ENCODE data around the gene MGAT4B.
"Not testable (repeated sequence)": the region's sequence is repeated elsewhere in the genome, so short reads cannot be mapped to it uniquely, and the experiment has no call there.

Gene MGAT4B

DNA sequence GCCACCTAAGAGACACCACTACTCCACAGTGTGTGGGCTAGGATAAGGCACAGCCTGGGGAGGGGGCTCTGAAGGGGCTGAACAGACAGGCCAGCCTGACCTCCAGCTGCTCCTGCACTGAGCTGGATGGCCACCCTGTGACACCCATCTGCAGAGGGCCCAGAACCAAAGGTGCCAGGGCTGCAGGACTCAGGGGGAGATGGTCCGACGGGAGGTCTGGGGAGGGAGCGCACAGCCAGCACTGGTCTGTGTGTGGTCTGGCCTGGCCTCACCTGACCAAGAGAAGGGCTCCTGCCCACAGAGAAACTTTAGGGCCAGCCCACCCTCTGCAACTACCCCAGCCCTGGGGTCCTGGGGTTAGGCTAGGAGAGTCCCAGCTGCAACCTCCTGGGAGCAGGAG lies 12.1 kb downstream of the MGAT4B start:
- no peak for DNase-seq (ENCODE audit: low read depth)

DNA sequence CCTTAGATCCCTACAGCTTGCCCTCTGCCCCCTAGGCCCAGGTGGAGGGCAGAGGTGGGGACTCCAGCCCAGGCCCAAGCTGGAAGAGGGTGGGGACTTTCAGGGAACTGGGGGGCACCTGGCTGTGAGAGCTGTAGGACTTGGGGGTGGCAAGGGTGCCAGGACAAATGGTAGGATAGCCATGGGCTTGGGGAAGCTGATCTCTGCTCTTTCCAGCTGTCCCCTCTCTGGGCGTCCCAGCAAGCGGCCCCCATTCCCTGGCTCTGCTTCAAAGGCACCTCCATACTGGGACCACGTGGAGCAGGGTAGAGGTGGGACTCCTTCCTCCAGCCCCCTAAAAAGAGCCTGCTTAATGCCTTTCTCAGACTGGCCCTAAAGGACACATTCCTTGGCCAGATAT lies 12.5 kb downstream of the MGAT4B start:
- DNase-seq (ENCODE audit: low read depth): no peak

DNA sequence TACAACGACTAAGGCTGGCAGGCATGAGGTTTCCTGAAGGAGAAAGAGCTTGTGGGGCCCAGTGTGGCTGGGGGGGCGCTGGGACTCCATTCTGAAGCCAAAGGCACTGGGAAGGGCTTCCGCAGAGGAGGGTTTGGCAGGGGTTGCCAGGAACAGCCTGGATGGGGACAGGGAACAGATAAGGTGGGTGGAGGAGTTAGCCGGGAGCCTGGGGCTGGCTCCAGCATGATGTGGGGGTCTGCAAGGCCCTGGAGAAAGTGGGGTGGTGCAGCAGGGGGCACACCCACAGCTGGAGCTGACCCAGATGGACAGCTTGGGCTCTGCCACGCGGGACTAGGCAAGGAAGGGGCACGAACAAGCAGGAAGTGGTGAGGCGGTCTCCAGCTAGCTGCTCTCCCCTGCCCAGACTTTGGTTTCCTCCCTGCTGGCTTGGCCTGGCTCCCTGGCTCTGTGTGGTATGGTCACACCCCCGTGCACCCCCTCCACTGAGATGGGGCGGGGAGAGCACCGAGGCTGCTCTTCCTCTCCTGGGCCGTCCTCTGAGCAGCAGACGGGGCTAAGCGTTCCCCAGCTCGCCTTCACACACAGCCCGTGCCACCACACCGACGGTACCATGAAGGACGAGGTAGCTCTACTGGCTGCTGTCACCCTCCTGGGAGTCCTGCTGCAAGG lies 13.1 kb downstream of the MGAT4B start, which contains the start of gene LTC4S:
Gene LTC4S, plus strand, starts transcription at position 519 of the 672 bp plus-strand sequence. Its CDS starts 95 bp downstream, at position 614.
- DNase-seq (ENCODE audit: low read depth): no peak

DNA sequence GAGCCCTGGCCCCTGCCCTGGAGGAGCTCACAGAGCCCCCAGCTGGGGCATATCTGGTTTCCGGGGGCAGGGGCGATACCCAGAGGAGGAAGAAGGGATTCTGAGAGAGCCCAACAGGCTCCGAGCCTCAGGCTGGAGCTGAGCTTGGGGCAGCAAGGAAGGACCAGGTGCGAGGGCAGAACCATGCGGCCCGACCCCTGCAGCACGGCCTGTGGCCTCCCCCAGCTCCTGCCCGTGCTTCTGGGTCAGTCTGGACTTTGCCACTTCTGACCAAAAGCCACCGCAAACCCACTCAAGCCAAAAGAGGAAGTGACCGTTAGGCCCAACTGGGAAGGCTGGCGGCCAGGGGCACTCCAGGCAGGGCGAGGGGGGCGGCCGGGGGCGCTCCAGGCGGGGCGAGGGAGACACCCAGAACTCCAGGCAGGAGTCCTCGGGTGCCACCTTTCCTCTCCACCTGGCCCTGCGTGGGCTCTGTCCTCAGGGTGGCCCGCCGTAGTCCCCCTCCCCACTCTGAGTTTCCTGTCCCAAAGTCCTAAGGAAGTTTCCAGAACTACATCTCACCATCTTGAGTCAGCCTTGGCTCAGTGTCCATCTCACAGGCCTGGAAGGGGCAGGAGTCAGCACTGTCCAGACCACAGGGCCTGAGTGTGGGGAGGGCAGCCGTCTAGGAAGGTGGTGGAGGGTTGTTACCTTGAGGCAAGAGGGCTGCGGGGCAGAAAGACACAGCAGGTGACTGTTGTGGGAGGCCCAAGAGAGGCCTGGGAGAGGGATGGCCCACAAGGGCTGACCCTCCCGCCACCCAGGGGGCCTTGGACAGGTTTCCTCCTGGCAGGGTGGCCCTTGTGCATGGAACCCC lies 13.8 kb downstream of the MGAT4B start:
- DNase-seq (ENCODE audit: low read depth): no peak

DNA sequence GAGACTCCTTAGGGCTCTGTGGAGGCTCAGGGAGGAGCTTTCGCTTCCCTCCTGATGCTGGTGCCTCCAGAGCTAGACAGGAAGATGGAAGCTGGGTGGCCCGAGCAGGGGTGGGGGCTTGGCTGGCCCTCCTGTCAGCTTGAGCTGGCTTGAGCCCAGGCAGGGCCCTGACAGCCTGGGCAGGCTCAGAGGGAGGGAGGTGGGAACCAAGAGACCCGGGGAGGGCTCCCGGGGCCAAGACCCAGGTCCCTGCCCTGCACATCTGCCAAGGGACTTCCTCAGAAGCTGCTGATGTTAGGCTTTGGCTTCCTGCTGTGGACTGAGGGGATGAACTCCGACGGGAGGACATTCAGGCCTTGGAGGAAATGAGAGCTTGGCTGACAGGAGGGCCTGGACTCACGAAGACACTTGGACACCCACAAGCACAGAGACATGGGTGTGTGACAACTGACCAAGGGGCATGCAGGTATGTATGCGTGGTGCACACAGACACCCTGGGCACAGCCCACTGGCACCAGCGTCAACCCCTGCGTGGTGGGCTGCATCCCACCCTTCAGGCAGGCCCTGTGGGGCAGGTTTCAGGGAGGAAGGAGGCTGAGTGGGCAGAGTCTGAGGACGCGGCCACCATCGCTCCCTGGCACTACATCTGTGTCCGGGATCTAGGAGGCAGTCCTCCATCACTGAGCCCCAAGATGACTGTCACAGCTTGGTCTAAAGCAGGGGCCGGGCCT lies 14.6 kb downstream of the MGAT4B start:
- DNase-seq (ENCODE audit: low read depth): no peak

DNA sequence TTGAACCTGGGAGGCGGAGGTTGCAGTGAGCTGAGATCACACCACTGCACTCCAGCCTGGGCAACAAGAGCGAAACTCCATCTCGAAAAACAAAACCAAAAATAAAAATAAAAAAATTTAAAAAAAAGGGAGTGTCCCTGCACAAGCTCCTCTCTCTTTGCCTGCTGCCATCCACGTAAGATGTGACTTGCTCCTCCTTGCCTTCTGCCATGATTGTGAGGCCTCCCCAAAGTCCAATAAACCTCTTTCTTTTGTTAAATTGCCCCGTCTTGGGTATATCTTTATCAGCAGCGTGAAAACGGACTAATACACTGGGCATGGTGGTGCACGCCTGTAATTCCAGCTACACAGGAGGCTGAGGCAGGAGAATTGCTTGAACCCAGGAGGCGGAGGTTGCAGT lies 17.4 kb downstream of the MGAT4B start:
- not testable (repeated sequence) for DNase-seq (ENCODE audit: low read depth)

DNA sequence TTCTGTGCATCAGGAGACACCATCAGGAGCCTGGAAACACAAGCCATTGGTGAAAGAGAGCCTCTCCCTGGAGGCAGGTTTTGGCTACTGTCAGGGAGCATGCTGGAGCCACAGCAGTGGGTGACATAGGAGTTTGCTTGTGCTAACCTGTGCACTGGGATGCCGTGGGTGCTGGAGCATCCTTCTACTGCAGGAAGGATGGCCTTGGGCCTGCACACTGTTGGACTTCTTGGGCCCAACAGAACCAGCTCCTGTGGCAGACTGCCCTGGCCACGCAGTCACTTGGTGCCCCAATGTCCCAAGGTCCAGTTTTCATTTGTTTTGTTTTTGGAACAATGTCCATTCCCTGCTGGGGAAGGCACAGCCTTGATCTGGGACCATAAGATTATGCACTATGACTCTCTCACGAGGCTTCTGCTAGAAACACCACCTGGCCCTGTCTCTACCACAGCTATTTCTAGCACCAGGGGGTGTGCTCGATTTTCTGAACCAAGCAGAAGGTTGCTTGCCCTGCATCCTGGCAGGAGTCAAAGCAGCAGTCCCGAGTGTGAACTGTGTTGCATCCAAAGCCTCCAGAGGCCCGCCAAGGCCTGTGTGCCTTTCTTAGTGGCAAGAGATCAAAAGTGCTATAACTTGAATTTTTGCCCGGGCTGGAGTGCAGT lies 18.3 kb downstream of the MGAT4B start:
- DNase-seq (ENCODE audit: low read depth): no peak

DNA sequence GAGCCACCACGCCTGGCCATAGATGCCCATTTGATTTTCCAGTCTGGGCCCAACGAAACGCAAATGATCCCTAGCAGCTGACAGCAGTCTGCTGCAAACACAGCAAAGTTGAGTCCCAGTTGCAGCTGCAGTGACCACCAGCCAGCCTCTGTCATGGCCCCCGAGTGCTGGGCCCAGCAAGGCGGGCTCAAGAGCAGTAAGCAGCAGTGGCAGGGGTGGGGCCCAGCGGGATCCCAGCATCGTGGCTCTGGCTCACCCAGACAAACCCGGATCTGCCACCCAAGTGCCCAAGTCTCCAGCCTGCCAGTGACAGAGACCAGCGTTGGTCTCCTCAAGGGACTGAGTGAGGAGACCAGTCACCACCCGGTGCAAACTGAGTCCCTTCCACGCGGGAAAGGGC lies 19.8 kb downstream of the MGAT4B start:
- DNase-seq (ENCODE audit: low read depth): no peak

DNA sequence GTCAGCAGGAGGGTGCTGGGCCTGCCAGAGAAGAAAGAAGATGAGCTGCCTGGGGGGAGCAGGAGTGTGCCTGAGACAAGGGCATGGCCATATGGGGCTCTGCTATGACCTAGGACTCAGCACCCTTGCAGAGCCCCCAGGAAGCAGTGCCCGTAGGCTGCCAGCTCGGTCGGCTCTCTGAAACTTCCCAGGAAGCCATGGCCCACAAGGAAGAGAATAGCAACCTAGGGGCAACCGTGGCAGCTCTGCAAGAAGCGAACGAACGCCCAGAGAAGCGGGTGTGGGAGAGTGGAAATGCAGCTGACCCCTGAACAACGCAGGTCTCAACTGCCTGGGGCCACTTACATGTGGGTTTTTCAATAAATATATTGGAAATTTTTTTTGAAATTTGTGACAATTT lies 23.5 kb downstream of the MGAT4B start:
- no peak for DNase-seq (ENCODE audit: low read depth)

DNA sequence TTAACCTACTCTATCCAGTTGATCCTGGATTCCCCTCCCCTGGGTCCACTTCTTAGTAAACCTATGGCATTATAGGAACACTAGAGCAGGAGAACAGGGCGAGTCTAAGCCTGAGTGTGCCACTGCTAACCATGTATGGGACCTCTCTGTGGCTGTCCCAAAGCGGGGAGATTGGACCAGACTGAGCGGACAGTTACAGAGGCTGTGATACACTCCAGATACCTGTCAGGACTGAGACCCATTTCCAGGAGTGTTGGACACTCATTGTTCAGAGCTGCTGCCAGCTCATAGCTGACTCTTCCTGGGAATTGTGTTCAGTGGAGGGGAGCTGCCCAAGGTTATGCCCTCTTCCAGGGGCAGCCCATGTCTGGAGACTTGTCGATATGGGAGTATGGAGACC lies 24.8 kb downstream of the MGAT4B start:
- no peak for DNase-seq (ENCODE audit: low read depth)

DNA sequence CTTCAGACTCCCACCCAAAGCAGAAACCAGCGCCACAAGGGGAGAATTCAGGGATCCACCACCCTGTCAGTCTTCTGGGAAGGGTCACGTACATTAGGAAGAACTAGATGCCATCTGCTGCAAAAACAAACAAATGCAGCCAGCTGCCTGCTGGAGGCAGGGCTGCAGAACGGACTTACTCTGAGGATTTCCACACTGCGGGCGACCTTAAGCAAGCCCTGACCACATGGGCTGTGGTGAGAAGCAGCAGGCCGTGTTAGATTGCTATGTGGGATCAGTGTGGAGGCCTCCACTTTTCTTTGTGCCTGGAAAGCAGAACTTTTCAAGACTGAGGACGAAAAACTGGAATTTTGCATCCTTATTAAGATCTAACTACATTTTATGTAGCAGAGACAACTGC lies 26.3 kb downstream of the MGAT4B start:
- no peak for DNase-seq (ENCODE audit: low read depth)

DNA sequence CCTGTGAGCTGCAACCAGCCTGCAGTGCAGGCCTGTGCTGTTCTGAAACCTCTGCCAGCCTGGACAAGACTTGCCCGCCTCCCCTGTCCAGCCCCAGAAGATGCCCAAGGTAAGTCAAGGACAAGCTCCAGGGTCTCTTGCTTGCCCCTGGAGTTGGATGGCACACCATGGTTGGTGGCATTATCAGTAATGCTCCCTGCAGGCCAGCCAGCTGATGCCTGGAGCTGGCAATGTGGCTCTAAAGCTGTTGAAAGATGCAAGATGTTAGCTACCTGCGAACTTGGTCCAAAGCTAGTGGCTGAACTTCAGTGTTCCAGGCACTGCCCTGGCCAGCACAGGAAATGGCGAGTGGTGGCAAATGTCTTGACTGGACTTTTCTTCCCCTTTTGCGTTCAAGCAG lies 26.8 kb downstream of the MGAT4B start:
- no peak for DNase-seq (ENCODE audit: low read depth)

DNA sequence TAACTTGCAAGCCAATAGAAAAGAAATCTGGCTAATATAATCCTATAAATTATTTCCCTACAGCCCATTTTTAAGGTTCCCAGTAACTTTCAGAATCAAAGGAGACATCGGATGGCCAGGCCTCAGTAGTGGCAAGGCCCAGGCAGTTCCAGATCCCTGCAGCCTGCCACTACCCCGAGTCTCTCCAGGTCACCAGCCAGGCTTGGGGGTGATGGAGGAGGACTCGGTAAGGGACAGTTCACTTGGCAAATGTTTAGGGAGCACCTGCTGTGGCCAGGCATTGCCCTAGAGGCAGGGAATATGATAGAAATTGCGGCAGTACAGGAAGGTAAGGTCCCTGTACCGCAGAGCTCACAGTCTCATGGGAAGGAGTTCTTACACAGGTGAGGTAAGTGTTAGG lies 28.1 kb downstream of the MGAT4B start:
- no peak for DNase-seq (ENCODE audit: low read depth)

DNA sequence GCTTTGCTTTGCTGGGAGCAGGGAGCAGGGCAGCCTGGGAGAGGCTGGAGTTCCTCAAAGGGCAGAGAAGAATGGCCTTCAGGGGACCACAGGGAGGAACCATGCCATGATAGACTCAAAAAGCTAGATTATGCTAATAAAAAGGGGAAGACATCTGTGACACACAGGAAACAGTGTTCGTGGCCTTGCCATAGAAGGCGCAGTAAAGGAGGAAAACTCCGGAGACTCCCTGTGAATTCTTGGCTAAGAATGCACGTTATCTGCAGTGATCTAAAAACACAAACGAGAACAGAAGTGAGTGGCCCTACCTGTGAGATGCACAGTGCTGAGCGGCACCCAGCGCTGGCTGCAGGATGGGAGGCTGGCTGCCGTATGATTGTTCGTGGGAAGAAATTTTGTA lies 28.8 kb downstream of the MGAT4B start:
- no peak for DNase-seq (ENCODE audit: low read depth)

DNA sequence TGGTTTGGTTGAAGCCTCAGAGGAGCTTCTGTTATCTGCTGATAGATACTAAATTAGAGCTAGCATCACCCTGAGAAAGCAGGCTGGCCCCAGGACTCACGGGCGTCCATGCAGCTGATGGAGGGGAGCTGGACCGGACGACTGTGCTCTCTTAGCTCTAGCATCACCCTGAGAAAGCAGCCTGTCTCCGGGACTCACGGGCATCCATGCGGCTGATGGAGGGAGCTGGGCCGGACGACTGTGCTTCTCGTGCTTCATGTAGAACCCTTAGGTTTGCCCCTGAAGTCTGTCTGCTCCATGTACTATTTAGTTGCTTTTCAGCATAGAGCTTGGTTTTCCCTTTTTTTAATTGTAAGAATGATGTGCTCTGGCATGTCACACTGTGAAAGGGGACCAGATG lies 29.2 kb downstream of the MGAT4B start:
- DNase-seq (ENCODE audit: low read depth): no peak

DNA sequence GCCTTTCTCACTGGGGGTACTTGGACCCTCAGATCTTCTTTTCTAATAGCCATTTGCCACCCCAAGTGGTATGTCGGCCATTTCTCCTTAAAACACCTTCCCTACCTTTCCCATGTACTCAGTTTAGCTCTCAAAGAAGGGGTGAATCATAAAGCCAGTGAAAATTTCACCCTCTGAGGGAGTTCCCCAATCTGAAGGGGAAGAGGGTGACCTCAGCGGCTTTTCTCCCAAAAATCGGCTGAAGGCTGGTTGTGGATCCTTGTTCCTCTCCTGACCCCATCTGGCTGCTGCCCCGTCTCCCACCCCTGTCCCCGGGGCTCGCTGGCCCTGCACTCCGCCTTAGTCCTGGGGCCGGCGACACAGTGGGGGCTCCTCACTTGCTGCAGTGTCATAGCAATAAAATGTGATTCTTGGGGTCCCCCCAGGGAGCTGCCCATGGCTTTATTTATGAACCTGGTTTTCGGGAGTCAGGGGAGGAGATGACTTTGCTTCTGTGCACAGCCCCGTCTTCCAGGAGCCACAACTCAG lies 30.2 kb downstream of the MGAT4B start:
- no peak for DNase-seq (ENCODE audit: low read depth)

DNA sequence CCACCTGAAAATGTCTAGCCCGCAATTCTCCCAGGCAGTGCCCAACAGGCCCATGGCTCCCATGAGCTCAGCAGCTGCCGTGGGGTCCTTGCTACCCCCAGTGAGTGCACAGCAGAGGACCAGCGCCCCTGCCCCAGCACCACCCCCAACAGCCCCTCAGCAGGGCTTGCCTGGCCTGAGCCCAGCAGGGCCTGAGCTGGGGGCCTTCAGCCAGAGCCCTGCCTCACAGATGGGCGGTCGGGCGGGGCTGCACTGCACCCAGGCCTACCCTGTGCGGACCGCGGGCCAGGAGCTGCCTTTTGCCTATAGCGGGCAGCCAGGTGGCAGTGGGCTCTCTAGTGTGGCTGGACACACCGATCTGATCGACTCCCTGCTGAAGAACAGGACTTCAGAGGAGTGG lies 32.2 kb downstream of the MGAT4B start:
- no peak for DNase-seq (ENCODE audit: low read depth)

DNA sequence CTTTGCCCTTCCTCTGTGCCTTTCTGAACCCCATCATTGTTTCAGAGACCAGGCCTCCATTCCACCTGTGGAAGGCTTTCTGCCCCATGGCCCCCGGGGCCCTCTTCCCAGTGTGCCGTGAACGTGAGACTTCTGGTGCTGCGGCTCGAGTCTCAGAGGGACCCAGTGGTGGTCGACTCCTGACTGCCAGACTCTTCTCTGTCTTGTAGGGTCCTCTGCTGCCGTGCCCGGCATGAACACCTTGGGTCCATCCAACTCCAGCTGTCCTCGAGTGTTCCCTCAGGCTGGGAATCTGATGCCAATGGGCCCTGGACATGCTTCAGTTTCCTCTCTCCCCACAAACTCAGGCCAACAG lies 33.0 kb downstream of the MGAT4B start:
- DNase-seq (ENCODE audit: low read depth): no peak

DNA sequence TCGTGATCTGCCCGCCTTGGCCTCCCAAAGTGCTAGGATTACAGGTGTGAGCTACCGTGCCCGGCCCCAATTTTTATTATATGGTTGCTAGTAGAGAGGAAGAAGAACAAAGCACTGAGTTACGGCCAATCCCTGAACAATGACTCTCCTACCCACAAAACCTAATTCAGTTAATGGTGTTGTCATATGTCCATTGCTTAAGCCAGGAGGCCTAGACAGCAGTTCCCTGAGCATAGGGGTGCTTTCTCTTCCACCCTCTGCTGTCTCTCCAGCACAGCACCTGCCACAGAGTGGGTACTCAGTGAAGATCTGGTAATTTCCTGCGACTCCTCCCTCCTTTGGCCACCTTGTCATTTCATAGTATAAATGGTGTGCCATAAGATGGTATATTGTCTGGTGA lies 34.3 kb downstream of the MGAT4B start:
- DNase-seq (ENCODE audit: low read depth): no peak

DNA sequence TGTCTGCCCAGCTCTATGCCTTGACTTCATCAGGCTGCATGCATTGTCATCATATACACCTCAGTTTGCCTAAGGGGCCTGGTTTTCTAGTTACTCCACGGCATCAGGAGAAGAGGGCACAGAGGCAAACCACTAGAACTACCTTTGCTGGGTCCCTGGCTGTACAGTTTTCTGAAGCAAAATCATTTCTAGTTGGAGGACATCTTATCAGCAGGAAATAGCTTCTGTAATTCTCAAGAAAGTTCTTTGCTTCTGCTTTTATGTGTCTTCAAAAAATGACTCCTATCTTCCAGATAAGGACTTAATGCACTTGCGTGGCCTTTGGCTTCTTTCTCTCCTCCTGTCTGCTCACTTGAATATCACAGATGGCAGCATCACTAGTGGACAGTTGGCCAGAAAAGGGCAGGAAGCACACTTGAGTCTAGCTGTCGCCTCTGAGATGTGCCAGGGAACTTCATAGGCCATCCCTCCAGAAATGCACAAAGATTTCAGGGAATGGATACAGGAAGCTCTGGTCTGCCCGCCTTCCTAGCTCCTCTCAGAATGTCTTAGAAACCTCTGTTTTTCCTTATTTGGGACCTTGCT lies 35.3 kb downstream of the MGAT4B start:
- DNase-seq (ENCODE audit: low read depth): no peak

DNA sequence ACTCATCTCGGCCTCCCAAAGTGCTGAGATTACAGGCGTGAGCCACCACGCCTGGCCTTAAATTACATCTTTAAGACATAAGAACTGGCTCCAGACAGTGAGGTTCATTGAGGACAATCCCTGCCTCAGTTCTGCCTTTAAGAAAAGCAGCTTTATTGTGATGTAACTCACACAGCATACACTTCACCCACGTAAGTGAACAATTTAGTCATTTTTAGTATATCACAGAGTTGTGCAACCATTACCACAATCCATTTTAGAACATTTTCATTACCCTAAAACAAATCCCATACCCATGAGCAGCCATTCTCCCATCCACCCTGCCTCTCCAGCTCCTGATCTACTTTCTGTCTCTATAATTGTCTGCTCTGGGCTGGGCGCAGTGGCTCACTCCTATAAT lies 36.9 kb downstream of the MGAT4B start:
- no peak for DNase-seq (ENCODE audit: low read depth)

DNA sequence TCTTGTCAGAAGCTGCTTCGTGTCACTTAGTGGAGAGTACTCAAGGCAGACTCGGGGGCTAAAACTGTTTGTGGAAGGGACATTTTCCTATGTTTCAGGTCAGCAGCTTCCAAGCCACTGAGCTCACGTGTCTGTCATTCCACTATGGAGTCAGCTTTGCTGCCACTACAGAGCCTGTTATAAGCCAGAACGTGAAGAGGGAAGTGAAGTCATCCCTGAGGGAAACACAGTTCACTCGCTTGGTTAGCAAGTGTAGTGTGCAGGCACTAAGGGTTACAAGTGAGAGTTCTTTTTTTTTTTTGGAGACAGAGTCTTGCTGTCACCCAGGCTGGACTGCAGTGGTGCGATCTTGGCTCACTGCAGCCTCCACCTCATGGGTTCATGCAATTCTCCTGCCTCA lies 37.4 kb downstream of the MGAT4B start:
- no peak for DNase-seq (ENCODE audit: low read depth)

Measured in stimulated activated CD4-positive, alpha-beta T cell treated with anti-CD3 and anti-CD28 coated beads, Interleukin-2, amount 100 ng/mL, for 4 hours (primary cell).